ENCODE results near the gene VSX1.

GRCh38 chr20:25048519-25048952 is 33.4 kb downstream of the VSX1 start:
- TF ChIP-seq CTCF (conservative IDR thresholded peaks at IDR 0.05; ENCODE audit: low read depth, low read length) = no peak
- TF ChIP-seq POLR2A (IDR thresholded peaks at IDR 0.05; ENCODE audit: low read depth, low read length) = no peak
- TF ChIP-seq ELK1 (IDR thresholded peaks at IDR 0.05; ENCODE audit: borderline replicate concordance, low read depth, low read length) = no peak
- no peak for TF ChIP-seq USF2 (IDR thresholded peaks at IDR 0.05; ENCODE audit: low read depth, low read length)
- no peak for TF ChIP-seq SMC3 (IDR thresholded peaks at IDR 0.05; ENCODE audit: low read depth, low read length)

Data from IMR-90 (cell line).